Stimulated activated CD8-positive, alpha-beta memory T cell treated with anti-CD3 and anti-CD28 coated beads, Interleukin-4, amount 100 ng/mL, for 4 hours (primary cell): ENCODE results near the gene CEP112.

Experiments
- DNase-seq, 2 donors: peaks; one replicate each; pipeline ENCODE4 v3.0.0-alpha.2; 2020; ENCODE audit warnings: low read depth in 2 of 2, low spot score in 1 of 2

Gene CEP112

GRCh38 chr17:65936013-65936412 lies 255.9 kb downstream of the CEP112 start:
- no peak for DNase-seq

- DNase-seq, result no peak
These were observed 258.6 kb downstream of the CEP112 start for GRCh38 chr17:65933290-65933689.

- DNase-seq, result no peak
These were observed 260.4 kb downstream of the CEP112 start for GRCh38 chr17:65931246-65932149.

GRCh38 chr17:65930140-65930730 lies 261.7 kb downstream of the CEP112 start:
- no peak for DNase-seq

GRCh38 chr17:65926599-65926998 lies 265.3 kb downstream of the CEP112 start:
- no peak for DNase-seq

- no peak for DNase-seq
These were observed 266.2 kb downstream of the CEP112 start for GRCh38 chr17:65925606-65926307.

GRCh38 chr17:65920996-65921395 lies 270.9 kb downstream of the CEP112 start:
- DNase-seq, result no peak

- DNase-seq, result no peak
These were observed 273.0 kb downstream of the CEP112 start for GRCh38 chr17:65918916-65919315.

GRCh38 chr17:65918500-65918899 lies 273.4 kb downstream of the CEP112 start:
- DNase-seq, result no peak

GRCh38 chr17:65917560-65917959 lies 274.4 kb downstream of the CEP112 start:
- no peak for DNase-seq

GRCh38 chr17:65916425-65916824 lies 275.5 kb downstream of the CEP112 start:
- DNase-seq, result no peak

- no peak for DNase-seq
These were observed 277.1 kb downstream of the CEP112 start for GRCh38 chr17:65914784-65915342.

- no peak for DNase-seq
These were observed 278.5 kb downstream of the CEP112 start for GRCh38 chr17:65913326-65913850.

GRCh38 chr17:65910836-65911235 lies 281.1 kb downstream of the CEP112 start:
- DNase-seq, result no peak

- no peak for DNase-seq
These were observed 289.0 kb downstream of the CEP112 start for GRCh38 chr17:65902831-65903522.

- DNase-seq, result no peak
These were observed 289.8 kb downstream of the CEP112 start for GRCh38 chr17:65902155-65902554.

GRCh38 chr17:65901394-65901793 lies 290.5 kb downstream of the CEP112 start:
- no peak for DNase-seq

GRCh38 chr17:65900216-65900615 lies 291.7 kb downstream of the CEP112 start:
- no peak for DNase-seq

GRCh38 chr17:65898651-65899050 lies 293.3 kb downstream of the CEP112 start:
- DNase-seq, result no peak

- no peak for DNase-seq
These were observed 295.0 kb downstream of the CEP112 start for GRCh38 chr17:65896889-65897288.

GRCh38 chr17:65895969-65896368 lies 296.0 kb downstream of the CEP112 start:
- no peak for DNase-seq
